ENCODE measurements around the gene SUN5. TPM values are rescaled to one million over a fixed set of nuclear protein-coding genes. Genes with fewer than 3 reads are reported as not detected.

The SUN5 gene
- total RNA-seq, 1 donor from 2014 or later, result not detected

DNA sequence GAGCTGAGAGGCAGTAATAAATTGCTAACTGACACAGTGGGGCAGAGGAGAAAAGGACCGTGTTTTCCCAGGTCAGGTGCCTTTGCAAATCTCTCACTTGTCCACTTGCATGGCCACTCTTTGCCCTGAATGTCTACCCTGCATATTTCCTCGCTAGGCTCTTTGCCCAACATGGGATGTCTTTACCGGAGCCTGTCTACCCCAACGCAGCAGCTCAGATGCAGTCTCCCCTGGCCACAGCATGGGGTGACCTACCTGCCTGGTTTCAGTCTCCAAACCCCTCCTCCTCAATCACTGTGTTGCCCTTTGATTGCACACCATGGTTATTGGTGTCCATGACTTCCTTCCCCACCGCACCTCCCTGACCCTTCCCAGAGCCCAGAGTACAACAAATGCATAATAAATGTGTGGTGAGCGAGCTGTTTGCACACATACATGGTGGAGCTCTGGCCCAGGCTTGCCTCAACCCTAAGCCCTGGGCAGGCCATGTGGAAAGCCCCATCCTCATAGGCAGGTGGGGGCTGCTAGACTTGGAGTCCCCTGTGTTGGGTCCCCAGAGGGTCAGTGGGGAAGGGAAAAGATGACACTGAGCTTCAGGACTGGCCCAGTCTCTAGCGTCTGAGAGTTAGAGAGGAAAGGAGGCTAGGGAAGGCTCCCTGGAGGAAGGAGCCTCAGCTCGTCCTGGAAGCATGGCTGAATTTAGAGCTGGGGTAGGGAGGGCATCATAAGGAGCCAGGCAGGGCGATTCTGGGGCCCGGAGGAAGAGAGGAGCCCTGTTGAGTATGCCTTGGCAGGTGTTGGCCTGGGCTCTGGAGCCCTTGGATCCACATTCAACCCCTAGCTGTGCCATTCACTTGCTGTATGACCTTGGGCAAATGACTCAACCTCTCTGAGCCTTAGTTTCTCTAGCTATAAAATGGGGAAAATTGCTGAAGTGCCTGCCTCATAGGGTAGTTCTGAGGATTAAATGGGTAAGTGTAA, 22.8 kb upstream of the SUN5 start:
- no peak for DNase-seq (ENCODE audit: low read depth)

- no peak for DNase-seq (ENCODE audit: low read depth)
These were observed 22.0 kb upstream of the SUN5 start for GRCh38 chr20:33026072-33026778.

GRCh38 chr20:33025318-33025876, 21.2 kb upstream of the SUN5 start:
- no peak for DNase-seq (ENCODE audit: low read depth)

DNA sequence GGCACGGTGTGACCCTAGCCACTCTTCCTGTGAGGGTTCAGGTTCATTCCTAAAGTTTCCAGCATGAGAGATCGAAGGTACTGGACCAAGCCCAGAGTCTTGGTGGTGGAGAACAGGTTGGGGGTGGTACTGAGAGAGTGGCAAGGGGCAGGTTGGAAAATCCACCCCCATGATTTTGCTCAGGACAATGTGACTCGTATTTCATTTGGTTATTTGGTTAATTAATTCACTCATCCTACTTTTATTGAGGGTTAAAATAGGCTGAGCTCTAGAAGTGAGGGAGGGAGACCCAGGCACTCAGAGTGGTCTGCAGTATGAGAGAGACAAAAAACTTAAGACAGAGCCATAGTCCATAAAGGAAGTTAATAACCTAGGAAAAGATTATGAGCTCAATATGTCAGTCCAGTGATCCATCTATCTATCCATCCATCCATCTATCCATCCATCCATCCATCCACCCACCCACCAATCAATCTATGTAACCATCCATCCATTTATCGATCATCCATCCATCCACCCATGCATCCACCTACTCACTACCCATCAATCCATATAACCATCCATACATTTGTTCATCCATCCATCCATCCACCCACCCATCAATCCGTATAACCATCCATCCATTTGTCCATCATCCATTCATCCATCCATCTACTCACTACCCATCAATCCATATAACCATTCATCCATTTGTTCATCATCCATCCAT, 20.5 kb upstream of the SUN5 start:
- no peak for DNase-seq (ENCODE audit: low read depth)

GRCh38 chr20:33024243-33024560, 20.0 kb upstream of the SUN5 start:
- DNase-seq (ENCODE audit: low read depth), result no peak

GRCh38 chr20:33023439-33024242, 19.4 kb upstream of the SUN5 start:
- DNase-seq (ENCODE audit: low read depth), result no peak

GRCh38 chr20:33022694-33023438, 18.6 kb upstream of the SUN5 start:
- no peak for DNase-seq (ENCODE audit: low read depth)

GRCh38 chr20:33022289-33022688, 18.1 kb upstream of the SUN5 start:
- DNase-seq (ENCODE audit: low read depth), result no peak

- no peak for DNase-seq (ENCODE audit: low read depth)
These were observed 17.6 kb upstream of the SUN5 start for GRCh38 chr20:33021879-33022278.

GRCh38 chr20:33020278-33021161, 16.3 kb upstream of the SUN5 start:
- DNase-seq (ENCODE audit: low read depth), result no peak

DNA sequence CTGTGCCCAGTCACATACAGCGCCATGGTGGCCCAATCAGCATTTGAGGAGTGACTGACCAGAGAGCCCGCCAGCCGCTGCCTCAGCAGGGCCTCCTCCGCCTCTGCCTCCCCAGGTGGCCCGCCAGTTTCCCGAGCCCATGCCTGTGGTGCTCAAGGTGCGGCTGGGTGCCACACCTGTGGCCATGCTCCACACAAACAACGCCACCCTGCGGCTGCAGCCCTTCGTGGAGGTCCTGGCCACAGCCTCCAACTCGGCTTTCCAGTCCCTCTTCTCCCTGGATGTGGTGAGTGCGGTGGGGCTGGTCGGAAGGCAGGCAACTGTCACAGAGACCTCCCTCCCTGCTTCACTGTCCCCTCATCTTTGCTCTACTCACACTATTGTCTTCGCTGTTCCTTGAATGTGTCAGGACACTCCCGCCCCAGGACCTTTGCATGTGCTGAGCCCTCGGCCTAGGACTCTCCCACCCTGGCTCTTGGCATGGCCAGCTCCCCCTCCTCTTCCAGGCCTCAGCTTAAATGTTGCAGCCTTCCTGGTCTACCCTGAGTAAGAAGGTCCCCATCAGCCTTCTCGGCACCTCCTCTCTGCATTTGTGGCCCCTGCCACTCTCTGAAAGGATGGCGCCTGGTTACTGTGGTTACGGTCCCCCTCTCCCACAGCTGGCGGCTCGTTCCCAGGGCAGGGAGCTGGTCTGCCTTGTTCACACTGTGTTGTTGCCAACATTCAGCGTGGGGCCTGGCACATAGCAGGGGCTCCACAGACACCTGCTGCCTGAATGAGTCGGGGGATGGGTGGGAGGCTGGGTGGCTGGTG, 15.4 kb upstream of the SUN5 start:
- DNase-seq (ENCODE audit: low read depth), result no peak

GRCh38 chr20:33018169-33018931, 14.1 kb upstream of the SUN5 start:
- no peak for DNase-seq (ENCODE audit: low read depth)

DNA sequence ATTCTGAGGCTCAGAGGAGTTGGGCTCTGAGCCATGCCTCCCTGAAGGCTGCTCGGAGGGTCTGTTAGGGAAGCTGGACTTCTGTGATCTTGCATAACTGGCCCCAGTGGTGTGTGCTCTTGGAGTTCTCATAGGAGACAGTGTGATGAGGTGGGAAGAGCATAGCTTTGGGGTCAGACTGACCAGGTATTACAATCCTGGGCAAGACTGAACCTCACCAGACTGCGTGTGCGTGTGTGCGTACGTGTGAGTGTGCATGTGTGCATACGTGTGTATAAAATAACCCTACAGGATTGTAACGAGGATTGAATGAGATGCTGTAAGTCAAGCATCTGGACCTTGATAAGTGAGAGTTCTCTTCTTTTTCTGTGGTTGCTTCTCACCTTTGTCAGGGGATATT, 13.3 kb upstream of the SUN5 start:
- no peak for DNase-seq (ENCODE audit: low read depth)

DNA sequence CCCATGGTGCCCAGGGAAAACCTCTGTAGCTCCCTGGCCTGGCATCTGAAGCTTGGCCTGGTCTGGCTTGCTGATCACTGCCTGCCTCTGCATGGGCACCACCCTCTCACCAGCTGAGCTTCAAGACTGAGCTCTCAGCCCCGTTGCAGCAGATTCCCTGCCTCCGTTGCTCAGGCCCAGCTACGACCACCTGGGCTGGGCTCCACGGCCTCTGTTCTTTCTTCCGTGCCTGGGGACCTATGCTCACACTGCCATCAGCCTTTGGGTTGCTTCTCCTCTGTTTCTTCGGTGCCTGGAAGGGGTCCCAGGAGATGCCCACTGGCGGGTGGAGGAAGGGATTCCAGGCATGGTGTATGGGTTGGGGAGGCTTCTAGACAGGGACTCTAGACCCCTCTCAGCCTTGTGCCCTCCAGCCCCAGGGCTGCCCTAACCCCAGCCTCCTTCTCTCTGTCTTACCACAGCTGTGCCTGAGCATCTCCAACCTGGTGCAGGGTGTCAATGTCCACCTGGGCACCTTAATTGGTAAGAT, 12.4 kb upstream of the SUN5 start:
- DNase-seq (ENCODE audit: low read depth), result no peak

DNA sequence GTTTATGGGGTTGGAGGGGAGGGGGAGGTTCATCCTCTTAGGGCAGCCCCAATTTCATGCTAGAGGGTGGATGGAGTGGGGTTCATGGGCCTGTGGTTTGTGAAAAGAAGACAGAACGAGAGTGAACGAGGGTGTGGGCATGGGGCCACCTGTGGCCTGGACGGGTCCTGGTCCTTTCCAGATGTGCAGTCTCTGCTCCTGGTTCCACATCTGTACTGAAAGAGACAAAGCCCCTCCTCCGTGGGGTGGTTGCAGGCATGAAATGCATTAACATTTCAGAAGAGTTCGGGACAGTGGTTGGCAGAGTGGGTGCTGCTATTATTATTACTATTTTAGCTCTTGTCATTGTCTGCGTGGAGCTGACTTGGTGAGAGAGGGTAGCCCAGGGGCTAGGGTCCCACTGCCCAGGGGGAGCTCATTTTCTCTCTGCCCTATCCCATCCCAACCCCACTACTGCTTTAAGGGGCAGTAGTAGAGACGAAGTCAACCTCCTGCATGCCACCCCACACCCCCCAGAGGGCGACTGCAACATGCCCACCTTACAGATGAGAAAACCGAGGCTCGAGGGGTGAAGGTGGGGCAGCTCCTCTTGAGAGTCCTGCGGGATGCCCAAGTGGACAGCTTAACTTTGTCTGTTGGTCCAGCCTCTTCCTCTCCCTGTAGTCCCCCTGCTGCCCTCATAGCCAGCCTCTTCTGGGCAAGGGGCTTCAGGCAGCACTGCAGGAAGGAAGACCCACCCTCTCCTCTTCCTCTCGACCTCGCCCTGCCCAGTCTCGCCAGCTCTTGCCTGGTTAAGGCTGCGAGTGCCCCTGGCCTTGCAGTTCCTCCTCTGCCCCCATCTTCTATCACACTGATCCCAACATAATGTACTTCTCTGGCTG, 11.7 kb upstream of the SUN5 start:
- no peak for DNase-seq (ENCODE audit: low read depth)

GRCh38 chr20:33015114-33015484, 10.9 kb upstream of the SUN5 start:
- DNase-seq (ENCODE audit: low read depth), result no peak

Measured in myocyte (in vitro differentiated cells).